ENCODE measurements around the gene NBPF4. TPM values are rescaled to one million over a fixed set of nuclear protein-coding genes. Genes with fewer than 3 reads are reported as not detected.

The NBPF4 gene
- total RNA-seq, 2 experiments from 2014 or later, result 0.15 TPM; not detected in 1

Other genes with a start within 250 kb of the NBPF4 start
- 10 to 100 TPM; 24.8 to 25.7 TPM for gene SLC25A24, start 43.7 kb downstream of the NBPF4 start, total RNA-seq
- gene NBPF6, start 206.3 kb upstream of the NBPF4 start, total RNA-seq, result not detected